GM12892 (cell line): ENCODE results near the gene RPS27L.

Source experiments
- POLR2A ChIP-seq: IDR thresholded peaks from 2 replicates; pipeline ENCODE4 v1.6.1; 2011; ENCODE audit warnings: low read depth, low read length, control low read depth
- POLR2AphosphoS5 ChIP-seq: IDR thresholded peaks from 2 replicates; pipeline ENCODE4 v1.6.1; 2011; ENCODE audit warnings: low read depth, low read length, control low read depth
- TAF1 ChIP-seq: IDR thresholded peaks from 2 replicates; pipeline ENCODE4 v1.6.1; 2011; ENCODE audit warnings: low read depth, mild to moderate bottlenecking, control low read depth, low read length, borderline replicate concordance

GRCh38 chr15:63111481-63111880, 45.8 kb downstream of the RPS27L start:
- TF ChIP-seq POLR2A (no peak), TAF1 (no peak), POLR2AphosphoS5 (no peak)
